HG03558 (cell line): ENCODE results near the gene TMEM123.

Experiments
- ATAC-seq: cut with Tn5 transposase; IDR thresholded peaks from one replicate; pipeline ENCODE4 v1.9.1; 2021; ENCODE audit warnings: moderate number of reproducible peaks; ENCODE audit not compliant: unreplicated experiment; ENCODE audit errors: extremely low read depth

The TMEM123 gene

GRCh38 chr11:102452461-102453301 lies at the start of gene TMEM123:
Gene TMEM123 (minus strand): TSS chr11:102452765. CDS start chr11:102452623, 142 bp downstream.
- peak; percentile 26 for ATAC-seq

- ATAC-seq = no peak
Observed at GRCh38 chr11:102500829-102501228, 48.3 kb upstream of the TMEM123 start.

GRCh38 chr11:102499931-102500330 lies 47.4 kb upstream of the TMEM123 start:
- ATAC-seq = no peak

GRCh38 chr11:102499151-102499550 lies 46.6 kb upstream of the TMEM123 start:
- ATAC-seq = no peak

- ATAC-seq = no peak
Observed at GRCh38 chr11:102497061-102497460, 44.5 kb upstream of the TMEM123 start.

GRCh38 chr11:102495161-102496042 lies 42.8 kb upstream of the TMEM123 start:
- ATAC-seq = peak; percentile 84

GRCh38 chr11:102494216-102494615 lies 41.7 kb upstream of the TMEM123 start:
- ATAC-seq = no peak

GRCh38 chr11:102493524-102493923 lies 41.0 kb upstream of the TMEM123 start:
- no peak for ATAC-seq

GRCh38 chr11:102491969-102492368 lies 39.4 kb upstream of the TMEM123 start:
- no peak for ATAC-seq

- ATAC-seq = no peak
Observed at GRCh38 chr11:102489186-102490145, 36.9 kb upstream of the TMEM123 start.

GRCh38 chr11:102488208-102488607 lies 35.6 kb upstream of the TMEM123 start:
- peak; percentile 66 for ATAC-seq

GRCh38 chr11:102487214-102487613 lies 34.6 kb upstream of the TMEM123 start:
- ATAC-seq = no peak

GRCh38 chr11:102486584-102486983 lies 34.0 kb upstream of the TMEM123 start:
- ATAC-seq = no peak

GRCh38 chr11:102485095-102485722 lies 32.6 kb upstream of the TMEM123 start:
- ATAC-seq = no peak

- no peak for ATAC-seq
Observed at GRCh38 chr11:102482433-102482832, 29.9 kb upstream of the TMEM123 start.

GRCh38 chr11:102479733-102480132 lies 27.2 kb upstream of the TMEM123 start:
- ATAC-seq = no peak

GRCh38 chr11:102478673-102479299 lies 26.2 kb upstream of the TMEM123 start:
- no peak for ATAC-seq

- no peak for ATAC-seq
Observed at GRCh38 chr11:102476812-102477211, 24.2 kb upstream of the TMEM123 start.

- no peak for ATAC-seq
Observed at GRCh38 chr11:102476069-102476468, 23.5 kb upstream of the TMEM123 start.
